ENCODE results near the gene ARF6.
"Not testable (repeated sequence)": the region's sequence is repeated elsewhere in the genome, so short reads cannot be mapped to it uniquely, and the experiment has no call there.

The ARF6 gene

GRCh38 chr14:49876563-49877127 lies 16.2 kb upstream of the ARF6 start:
- no peak for DNase-seq (ENCODE audit: low spot score)

GRCh38 chr14:49879646-49880204 lies 13.2 kb upstream of the ARF6 start:
- DNase-seq (ENCODE audit: low spot score) = peak; percentile 87

- peak; percentile 56 for DNase-seq (ENCODE audit: low spot score)
Measured at GRCh38 chr14:49880267-49881064, 12.4 kb upstream of the ARF6 start.

- DNase-seq (ENCODE audit: low spot score) = no peak
Measured at GRCh38 chr14:49881350-49882001, 11.4 kb upstream of the ARF6 start.

GRCh38 chr14:49882826-49883694 lies 9.8 kb upstream of the ARF6 start:
- DNase-seq (ENCODE audit: low spot score) = no peak

GRCh38 chr14:49886523-49886922 lies 6.4 kb upstream of the ARF6 start:
- DNase-seq (ENCODE audit: low spot score) = no peak

GRCh38 chr14:49888293-49888692 lies 4.6 kb upstream of the ARF6 start:
- no peak for DNase-seq (ENCODE audit: low spot score)

- peak; percentile 61 for DNase-seq (ENCODE audit: low spot score)
Measured at GRCh38 chr14:49892301-49892635, 614 bp upstream of the ARF6 start.

GRCh38 chr14:49893309-49894213 lies 679 bp downstream of the ARF6 start:
- peak; percentile 40 for DNase-seq (ENCODE audit: low spot score)

GRCh38 chr14:49894214-49895107 lies 1.6 kb downstream of the ARF6 start:
- not testable (repeated sequence) for DNase-seq (ENCODE audit: low spot score)

- DNase-seq (ENCODE audit: low spot score) = no peak
Measured at GRCh38 chr14:49895480-49895879, 2.6 kb downstream of the ARF6 start.

GRCh38 chr14:49896272-49896671 lies 3.4 kb downstream of the ARF6 start:
- DNase-seq (ENCODE audit: low spot score) = not testable (repeated sequence)

GRCh38 chr14:49896966-49897365 lies 4.1 kb downstream of the ARF6 start:
- DNase-seq (ENCODE audit: low spot score) = no peak

- no peak for DNase-seq (ENCODE audit: low spot score)
Measured at GRCh38 chr14:49897414-49897813, 4.5 kb downstream of the ARF6 start.

GRCh38 chr14:49897965-49898364 lies 5.1 kb downstream of the ARF6 start:
- no peak for DNase-seq (ENCODE audit: low spot score)

- no peak for DNase-seq (ENCODE audit: low spot score)
Measured at GRCh38 chr14:49898485-49898884, 5.6 kb downstream of the ARF6 start.

- DNase-seq (ENCODE audit: low spot score) = no peak
Measured at GRCh38 chr14:49900973-49901372, 8.1 kb downstream of the ARF6 start.

GRCh38 chr14:49902679-49903246 lies 9.9 kb downstream of the ARF6 start:
- not testable (repeated sequence) for DNase-seq (ENCODE audit: low spot score)

- DNase-seq (ENCODE audit: low spot score) = no peak
Measured at GRCh38 chr14:49904270-49904669, 11.4 kb downstream of the ARF6 start.

GRCh38 chr14:49905989-49906388 lies 13.1 kb downstream of the ARF6 start:
- DNase-seq (ENCODE audit: low spot score) = no peak

All from LoVo (cell line).